ENCODE data around the gene AGBL4.

AGBL4 gene

DNA sequence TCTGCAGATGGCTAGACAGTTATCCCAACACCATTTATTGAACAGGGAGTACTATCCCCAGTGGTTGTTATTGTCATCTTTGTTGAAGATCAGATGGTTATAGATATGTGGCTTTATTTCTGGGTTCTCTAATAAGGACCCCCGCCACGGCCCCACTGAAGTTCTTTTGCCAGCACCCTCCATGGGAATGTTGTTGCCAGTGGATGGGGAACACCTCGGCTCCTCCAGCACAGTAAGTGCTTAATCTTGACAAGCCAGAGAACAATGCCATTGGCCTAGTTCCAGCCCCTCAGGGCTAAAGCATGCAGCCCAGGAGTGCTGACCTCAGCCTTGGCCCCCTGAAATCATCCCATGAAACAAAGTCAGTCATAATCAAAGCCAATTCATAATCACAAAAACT lies 337.6 kb downstream of the AGBL4 start:
- no peak for DNase-seq

DNA sequence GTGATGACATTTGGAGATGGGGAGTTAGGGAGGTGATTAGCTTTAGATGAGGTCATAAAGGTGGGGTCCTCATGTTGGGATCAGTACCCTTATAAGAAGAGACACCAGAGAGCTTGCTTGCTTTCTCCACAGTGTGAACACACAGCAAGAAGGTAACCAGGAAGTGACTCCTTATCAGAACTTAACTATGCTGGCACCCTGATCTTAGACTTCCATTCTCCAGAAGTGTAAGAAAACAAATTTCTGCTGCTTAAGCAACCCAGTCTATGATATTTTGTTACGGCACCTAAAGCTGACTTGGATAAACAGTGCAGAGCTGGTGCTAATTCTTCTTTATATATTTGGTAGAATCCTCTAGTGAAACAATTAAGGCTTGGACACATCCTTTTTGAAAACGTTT lies 346.0 kb downstream of the AGBL4 start:
- DNase-seq = no peak

DNA sequence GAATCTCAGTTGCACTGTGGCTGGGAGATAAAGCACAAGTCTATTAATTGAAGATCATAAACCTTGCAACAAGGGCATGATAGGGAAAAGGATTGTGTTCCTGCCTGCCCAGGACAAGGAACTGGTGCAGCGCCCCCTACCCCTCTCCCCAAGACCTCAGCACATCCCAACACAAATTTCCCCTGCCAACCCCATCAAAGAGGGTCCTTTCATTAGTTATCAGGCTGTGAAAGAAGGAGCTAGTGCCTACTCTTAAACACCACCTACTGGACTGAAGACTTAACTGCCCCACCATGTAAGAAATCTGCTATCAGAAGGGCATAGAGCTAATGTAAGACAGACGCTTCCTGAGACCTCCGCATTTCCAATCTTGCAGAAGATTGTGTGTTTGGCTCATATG lies 372.6 kb downstream of the AGBL4 start:
- DNase-seq = no peak

DNA sequence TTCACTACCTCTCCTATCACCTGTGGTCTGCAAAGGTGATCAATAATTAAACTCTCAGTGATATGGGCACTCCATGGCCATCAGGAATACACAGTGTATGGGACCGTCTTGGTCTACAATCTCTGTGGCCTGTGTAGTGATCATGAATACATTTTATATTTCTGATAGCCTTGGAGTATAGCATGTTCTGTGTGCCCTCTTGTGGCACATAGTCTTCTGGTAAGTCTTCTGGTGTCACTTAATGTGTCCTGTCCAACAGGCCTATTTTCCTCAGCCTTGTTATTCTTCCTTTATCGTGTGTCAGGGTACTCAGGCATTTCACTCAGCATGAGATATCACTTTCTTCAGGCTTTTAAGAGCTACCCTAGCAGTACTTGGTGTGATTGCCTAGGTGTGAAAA lies 393.6 kb downstream of the AGBL4 start:
- DNase-seq = no peak

GRCh38 chr1:49627781-49628180 lies 396.0 kb downstream of the AGBL4 start:
- no peak for DNase-seq

GRCh38 chr1:49626472-49626871 lies 397.3 kb downstream of the AGBL4 start:
- DNase-seq = no peak

DNA sequence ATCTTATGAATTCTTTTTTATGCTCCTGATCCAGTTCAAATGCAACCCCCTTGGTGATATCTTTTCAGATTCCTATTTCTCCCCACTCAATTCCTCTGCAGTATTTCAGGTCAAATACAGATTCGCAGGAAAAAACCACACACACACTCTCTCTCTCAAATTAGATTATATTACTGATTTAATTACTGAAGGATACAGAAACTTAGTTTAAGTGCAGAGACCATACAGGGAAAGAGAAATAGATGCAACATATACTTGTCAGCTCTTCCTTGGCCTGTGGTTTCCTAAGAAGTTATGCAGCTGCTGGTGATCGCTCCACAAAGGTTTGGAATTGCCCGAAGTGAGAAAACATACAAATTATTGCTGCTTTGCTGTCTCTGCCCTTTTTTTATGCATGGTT lies 400.9 kb downstream of the AGBL4 start:
- no peak for DNase-seq

DNA sequence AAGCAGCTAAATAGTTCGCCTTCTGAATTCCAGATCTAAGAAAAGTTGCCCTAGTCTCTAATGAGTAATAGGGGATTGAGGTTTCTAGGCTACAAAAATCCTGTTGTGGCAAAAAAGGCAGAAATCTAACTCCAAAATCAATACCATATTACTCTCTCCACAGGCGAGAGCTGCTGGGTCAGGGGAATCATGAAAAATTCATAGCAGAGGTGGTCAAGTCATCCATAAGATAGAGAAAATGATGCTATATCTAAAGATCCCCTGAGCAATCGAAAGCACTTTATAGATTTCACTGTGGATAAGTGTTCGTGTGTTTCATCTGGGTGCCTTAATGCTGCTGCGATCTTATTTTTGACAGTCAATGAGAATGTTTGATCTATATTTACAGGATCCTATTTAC lies 417.7 kb downstream of the AGBL4 start:
- DNase-seq = no peak

DNA sequence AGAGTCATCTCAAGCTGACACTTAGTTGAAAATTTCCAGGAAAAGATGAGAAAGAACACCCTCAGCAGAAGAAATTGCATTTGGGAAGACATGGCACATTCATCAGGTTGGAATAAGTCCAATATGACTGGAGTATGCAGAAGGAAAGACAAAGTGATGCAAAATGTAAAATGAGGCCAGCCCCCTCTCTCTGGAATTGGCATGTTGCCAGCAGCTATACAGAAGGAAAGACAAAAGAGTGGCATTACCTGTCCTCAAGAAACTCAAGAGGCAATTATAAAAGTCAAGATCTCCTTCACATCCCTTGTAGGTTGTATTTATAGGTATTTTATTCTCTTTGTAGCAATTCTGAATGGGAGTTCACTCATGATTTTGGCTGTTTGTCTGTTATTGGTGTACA lies 426.3 kb downstream of the AGBL4 start:
- DNase-seq = no peak

DNA sequence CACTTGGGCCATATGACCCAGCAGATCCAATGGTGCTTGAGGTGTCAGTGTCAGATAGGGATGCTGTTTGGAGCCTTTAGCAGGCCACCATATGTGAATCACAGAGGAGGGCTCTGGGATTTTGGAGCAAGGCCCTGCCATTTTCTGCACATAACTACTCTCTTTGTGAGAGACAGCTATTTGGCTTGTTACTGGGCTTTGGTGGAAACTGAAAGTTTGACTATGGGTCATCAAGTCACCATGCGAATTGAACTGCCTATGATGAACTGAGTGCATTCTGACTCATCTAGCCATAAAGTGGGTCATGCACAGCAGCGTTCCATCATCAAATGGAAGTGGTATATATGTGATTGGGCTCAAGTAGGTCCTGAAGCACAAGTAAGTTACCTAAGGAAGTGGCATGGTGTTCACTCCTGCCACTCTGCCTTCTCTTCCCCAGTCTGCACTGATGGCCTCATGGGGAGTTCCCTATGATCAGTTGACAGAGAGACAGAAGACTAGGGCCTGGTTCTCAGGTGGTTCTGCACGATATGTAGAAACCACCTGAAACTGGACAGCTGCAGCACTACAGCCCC lies 447.3 kb downstream of the AGBL4 start:
- DNase-seq = no peak

DNA sequence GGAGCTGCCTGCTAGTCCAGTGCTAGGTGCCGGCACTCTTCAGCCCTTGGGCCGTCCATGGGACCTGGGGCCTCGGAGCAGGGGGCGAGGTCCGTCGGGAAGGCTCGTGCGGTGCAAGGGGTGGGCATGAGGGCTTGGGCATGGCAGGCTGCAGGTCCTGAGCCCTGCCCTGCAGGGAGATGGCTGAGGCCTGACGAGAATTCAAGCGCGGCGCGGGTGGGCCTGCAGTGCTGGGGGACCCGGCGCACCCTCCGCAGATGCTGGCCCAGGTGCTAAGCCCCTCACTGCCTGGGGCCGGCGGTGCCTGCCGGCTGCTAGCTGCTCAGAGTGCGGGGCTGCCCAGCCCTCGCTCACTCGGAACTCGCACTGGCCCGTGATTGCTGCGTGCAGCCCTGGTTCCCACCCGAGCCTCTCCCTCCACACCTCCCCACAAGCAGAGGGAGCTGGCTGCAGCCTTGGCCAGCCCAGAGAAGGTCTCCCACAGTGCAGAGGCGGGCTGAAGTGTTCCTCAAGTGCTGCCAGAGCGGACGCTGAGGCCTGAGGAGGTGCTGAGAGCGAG lies 467.0 kb downstream of the AGBL4 start:
- no peak for DNase-seq

DNA sequence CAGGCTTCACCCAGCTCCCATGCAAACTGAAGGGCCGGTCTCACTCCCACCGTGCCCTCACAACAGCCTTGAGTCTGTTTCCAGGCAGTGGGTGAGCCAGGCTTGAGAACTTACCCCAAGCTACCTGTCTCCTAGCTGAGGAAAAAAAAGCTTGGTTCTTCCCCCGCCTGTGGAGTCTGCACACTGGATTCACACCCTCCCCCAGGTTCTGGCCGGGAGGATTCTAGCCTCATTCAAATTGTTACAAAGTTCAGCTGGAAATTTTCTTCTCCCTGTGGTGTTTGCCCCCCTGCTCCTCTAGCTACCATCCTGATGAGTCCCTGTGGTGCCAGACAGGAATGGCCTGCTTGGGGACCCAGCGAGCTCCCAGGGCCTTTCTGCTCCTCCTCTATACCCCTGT lies 471.7 kb downstream of the AGBL4 start:
- DNase-seq = no peak

DNA sequence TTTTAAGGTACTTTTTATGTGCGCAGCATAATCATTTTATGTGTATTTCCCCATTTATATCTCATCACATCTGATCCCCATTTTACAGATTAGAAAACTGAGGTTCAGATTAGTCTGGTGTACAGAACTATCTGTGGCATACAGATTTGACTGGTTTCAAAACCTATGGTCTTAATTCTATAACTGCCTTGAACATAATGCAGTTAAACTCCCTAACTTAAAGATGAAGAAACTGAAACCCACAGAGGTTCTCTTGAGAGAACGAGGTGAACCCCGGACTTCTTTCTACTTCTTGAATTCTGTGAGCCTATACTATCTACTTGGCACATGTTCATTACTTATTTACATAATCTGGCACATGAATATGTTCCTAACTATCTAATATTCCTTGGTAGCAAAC lies 479.1 kb downstream of the AGBL4 start:
- no peak for DNase-seq

GRCh38 chr1:49541096-49541752 lies 482.5 kb downstream of the AGBL4 start:
- DNase-seq = no peak

GRCh38 chr1:49527606-49528305 lies 496.0 kb downstream of the AGBL4 start:
- no peak for DNase-seq

- no peak for DNase-seq
Observed at GRCh38 chr1:49526672-49527071, 497.1 kb downstream of the AGBL4 start.

DNA sequence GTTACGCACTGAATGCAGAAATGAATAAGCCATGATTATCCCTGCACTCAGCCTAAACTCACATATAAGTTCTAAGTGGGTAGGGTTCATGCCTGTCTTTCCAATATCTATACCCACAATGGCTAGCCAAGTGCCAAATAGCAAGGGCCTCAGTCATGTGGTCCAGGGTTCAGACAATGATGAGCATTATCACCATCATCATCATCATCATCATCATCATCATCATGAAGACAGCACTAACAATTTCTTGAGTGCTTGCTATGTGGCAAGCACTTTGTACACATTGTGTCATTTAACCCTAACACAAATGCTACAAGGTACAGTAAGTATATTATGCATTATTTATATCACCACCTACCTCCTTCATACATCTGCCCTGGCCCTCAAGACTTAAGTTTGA lies 500.0 kb downstream of the AGBL4 start:
- no peak for DNase-seq

DNA sequence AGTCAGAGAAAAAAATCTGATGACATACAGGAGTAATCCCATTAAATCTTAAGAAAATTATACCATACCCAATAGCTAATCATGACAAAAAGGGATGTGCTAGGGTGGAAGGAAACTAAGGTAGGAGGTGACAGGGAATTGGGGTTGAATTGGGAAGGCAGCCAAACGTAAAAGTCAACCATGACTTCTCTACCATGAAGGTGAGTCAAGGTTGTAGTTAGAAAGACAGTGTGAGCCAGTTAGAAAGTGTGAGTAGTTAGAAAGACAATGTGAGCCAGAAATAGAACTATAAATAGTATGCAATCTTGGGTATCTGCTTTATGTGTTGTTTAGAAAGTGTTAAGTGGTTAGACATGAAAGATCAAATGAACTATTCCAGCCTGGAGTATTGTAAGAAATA lies 556.8 kb downstream of the AGBL4 start:
- DNase-seq = no peak

GRCh38 chr1:49465486-49466185 lies 558.1 kb downstream of the AGBL4 start:
- no peak for DNase-seq

- no peak for DNase-seq
Observed at GRCh38 chr1:49448200-49448599, 575.6 kb downstream of the AGBL4 start.

DNA sequence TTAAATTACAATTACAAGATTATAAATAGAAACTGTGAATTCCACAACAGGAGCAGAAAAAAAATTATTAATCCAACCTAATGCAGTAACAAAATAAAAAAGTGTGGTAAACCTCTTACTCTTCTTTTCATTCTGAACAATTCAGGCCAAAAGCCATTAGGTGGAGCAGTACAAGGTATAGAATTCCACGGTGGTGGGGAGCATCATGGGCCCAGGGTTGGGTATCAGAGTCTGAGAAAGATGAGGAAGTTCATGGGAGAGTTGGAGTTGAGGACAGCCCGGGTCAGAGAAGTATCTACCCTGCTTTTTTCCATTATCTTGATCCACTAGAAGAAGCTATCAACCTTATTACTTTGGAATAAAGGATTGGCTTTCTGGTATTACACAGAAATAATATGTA lies 586.9 kb downstream of the AGBL4 start:
- no peak for DNase-seq

DNA sequence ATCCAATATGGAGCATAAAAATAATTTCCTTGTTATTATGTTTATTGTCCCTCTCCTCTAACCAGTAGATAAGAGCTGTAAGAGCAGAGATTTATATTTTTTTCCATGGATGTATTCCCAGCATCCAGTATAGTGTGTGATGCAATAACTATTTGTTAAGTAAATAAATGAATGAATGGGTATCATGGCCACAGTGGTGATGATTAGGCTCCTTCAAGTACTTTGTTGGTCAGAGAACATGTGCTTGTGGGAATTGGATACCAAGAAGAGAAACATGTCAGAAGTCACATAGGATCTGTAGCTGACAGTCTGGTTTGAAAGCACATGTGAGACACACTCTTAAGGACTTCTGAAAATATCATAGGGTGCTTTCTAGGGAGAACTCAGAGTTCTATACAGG lies 588.5 kb downstream of the AGBL4 start:
- no peak for DNase-seq

GRCh38 chr1:49424782-49425181 lies 599.0 kb downstream of the AGBL4 start:
- no peak for DNase-seq

- no peak for DNase-seq
Observed at GRCh38 chr1:49416758-49417157, 607.0 kb downstream of the AGBL4 start.
